Erythroblast (primary cell): ENCODE measurements around the gene NRF1.

Experiments
- GATA1 ChIP-seq: IDR thresholded peaks from 2 replicates; pipeline ENCODE4 v1.6.1; 2011; ENCODE audit warnings: low read depth, mild to moderate bottlenecking, control low read depth, low read length, moderate library complexity
- POLR2A ChIP-seq: IDR thresholded peaks from 2 replicates; pipeline ENCODE4 v1.6.1; 2011; ENCODE audit warnings: mild to moderate bottlenecking, low read length

- TF ChIP-seq POLR2A, result no peak
- no peak for TF ChIP-seq GATA1
Observed at GRCh38 chr7:129588268-129588667, 23.3 kb upstream of the NRF1 start.
